Measurements from ENCODE around the gene PLEKHO2.

- TF ChIP-seq KDM5A (IDR thresholded peaks at IDR 0.05) (no peak), ZFP36 (IDR thresholded peaks at IDR 0.05; ENCODE audit: borderline replicate concordance, partially characterized antibody) (no peak), JUNB (IDR thresholded peaks at IDR 0.05) (no peak), CHD2 (IDR thresholded peaks at IDR 0.05; ENCODE audit: low read length, partially characterized antibody) (no peak), POLR2A (IDR thresholded peaks at IDR 0.05; ENCODE audit: low read length) (no peak), ESRRA (IDR thresholded peaks at IDR 0.05; ENCODE audit: borderline replicate concordance, low read length) (no peak), KDM1A (IDR thresholded peaks at IDR 0.05; ENCODE audit: low read depth) (no peak), HMGXB4 (CRISPR knock-in tag; IDR thresholded peaks at IDR 0.05; ENCODE audit: borderline replicate concordance) (no peak), USF2 (IDR thresholded peaks at IDR 0.05) (no peak)
Measured at GRCh38 chr15:64859226-64859625, 17.5 kb downstream of the PLEKHO2 start.
